Heart left ventricle (tissue), 13 donors: ENCODE results near the gene WWOX.

Experiments
- CTCF ChIP-seq, 12 donors: fragments of 200-600 bp; sonication (generic) in 4 of 12; IDR thresholded peaks; one replicate each; pipeline versions ENCODE4 v1.5.0 to v1.8.0; 2018 to 2022; ENCODE audit warnings: antibody characterized with exemption in 12 of 12, mild to moderate bottlenecking in 5 of 12
- POLR2A ChIP-seq, 2 donors: fragments of 450-650 bp; IDR thresholded peaks; one replicate each; pipeline ENCODE4 v1.6.1; 2017; ENCODE audit warnings: antibody characterized with exemption in 2 of 2, mild to moderate bottlenecking in 2 of 2, moderate library complexity in 2 of 2
- donor health status: ischemic (EF 13 %, LVEDD 7.1; RV severe dilation, severe dysfunction).
- donor health status: DM: no; HTN: yes; CAD: no.
- donor health status: DM: no; HTN: no; CAD: no.
- donor health status: ischemic (EF 25% LVEDD 6.9; RV normal size, moderate dysfunction).
- donor health status: ischemic (EF 25% LVEDD 5.7; RV mildly dilated, moderate dysfunction).
- donor health status: ischemic (EF 35%, LVEDD 5.7; RV mildly dilated, moderate dysfunction).
- donor health status: nonischemic (EF 11% LVEDD 7.7; RV severe dilation, severe dysfunction).
- donor health status: DM: yes; HTN: yes; CAD: no.
- donor health status: PGD.
- donor health status: ischemic (EF 29% LVEDD 5.4; RV normal size, mild dysfunction).
- donor health status: nonischemic (EF 23%, LVEDD 6.1; RV moderate dilation, normal function).

GRCh38 chr16:78980825-78981224 lies 881.4 kb downstream of the WWOX start:
- TF ChIP-seq CTCF (IDR thresholded peaks at IDR 0.05) (no peak), POLR2A (IDR thresholded peaks at IDR 0.05) (no peak)
